GM19455 (cell line): ENCODE data around the gene PFKFB1.
"Not testable (repeated sequence)": the region's sequence is repeated elsewhere in the genome, so short reads cannot be mapped to it uniquely, and the experiment has no call there.

Experiments
- ATAC-seq: cut with Tn5 transposase; IDR thresholded peaks from one replicate; pipeline ENCODE4 v1.9.1; 2021; ENCODE audit not compliant: unreplicated experiment

The PFKFB1 gene

DNA sequence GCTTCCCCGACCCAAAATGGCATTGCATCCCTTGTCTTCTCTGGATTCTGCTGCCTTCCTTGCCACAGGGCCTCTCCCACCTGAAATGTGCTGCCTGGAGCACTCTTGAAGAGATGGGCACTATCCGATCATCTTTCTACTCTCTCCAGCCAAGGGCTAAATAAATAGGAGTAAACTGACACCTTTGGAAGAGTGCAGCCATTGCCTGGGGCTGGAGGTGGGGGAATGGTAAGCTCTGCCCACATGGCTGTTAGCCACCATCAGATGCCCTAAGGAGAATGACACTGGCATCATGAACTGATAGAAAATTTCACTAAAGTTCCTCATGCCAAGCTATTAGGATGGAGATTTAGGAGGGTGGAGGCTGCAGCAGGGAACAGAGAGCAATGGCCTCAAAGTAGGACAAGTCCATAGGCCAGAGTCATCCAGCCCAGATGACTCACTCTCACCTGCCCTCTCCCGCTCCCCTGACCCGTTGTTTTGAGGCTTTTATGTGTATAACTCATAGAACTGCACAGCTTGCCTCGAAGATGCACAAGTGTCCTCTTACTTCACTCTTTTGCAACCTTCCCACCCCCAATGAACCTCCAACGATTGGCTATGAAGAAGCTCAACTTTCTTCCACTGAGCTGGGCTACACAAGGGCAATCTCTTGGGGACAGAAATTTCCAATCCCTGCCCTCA, 822 bp upstream of the PFKFB1 start:
- ATAC-seq: no peak

DNA sequence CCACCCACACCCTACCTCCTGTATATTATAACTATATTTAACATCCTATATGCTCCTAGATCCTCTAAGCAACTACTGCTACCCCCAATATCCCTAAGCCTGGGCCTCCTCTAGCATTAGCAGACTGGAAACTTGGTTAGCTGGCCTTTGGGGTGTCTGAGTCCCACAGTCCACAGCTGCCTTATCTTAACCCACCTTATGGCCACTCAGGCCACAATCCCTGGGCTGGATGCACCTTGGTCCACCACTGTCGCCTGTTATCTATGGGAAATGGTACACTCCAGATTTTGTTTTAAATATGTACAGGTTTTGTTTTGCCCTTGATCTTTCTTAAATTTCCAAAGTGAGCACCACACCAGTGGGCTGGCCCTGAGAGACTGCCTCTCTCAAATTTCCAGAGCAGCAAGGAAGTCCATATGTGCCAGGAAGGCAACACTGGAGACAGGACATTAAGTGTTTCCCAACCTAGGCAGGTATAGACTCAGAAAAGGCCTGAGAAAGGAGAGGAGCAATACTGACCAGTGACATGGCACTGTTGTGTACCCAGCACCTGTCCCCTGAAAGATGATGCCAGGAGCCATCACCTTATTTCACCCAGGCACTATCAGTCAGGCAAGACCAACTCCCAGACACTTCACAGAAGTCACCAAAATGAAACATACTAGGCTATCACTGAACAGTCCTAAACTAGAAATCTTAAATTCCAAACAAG, 921 bp downstream of the PFKFB1 start:
- ATAC-seq: no peak

DNA sequence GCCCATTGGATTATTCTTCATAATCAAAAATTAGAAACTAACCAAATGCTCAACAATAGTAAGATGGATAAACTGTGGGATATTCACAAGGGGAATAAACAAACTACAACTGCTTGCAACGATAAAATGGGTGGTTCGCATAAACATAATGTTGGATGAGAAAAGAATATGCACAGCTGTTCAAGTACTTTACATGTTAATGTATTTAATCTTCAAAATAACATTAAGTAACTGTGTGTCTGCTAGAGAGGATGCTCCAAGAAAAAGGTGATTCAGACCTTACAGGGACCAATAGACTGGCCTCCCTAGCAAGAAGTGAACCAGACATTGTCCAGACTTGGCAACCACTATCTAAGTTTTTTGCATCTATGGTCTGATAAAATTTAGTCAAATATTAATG, 2.3 kb downstream of the PFKFB1 start:
- ATAC-seq: no peak

DNA sequence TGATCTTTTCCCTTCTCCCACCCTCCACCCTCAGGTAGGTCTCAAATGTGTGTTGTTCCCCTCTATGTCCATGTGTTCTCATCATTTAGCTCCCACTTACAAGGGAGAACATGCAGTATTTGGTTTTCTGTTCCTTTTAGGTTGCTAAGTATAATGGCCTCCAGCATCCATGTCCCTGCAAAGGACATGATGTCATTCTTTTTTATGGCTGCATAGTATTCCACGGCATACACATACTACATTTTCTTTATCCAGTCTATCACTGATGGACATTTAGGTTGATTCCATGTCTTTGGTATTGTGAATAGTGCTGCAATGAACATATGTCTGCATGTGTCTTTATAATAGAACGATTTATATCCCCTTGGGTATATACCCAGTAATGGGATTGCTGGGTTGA, 10.7 kb downstream of the PFKFB1 start:
- ATAC-seq: not testable (repeated sequence)

DNA sequence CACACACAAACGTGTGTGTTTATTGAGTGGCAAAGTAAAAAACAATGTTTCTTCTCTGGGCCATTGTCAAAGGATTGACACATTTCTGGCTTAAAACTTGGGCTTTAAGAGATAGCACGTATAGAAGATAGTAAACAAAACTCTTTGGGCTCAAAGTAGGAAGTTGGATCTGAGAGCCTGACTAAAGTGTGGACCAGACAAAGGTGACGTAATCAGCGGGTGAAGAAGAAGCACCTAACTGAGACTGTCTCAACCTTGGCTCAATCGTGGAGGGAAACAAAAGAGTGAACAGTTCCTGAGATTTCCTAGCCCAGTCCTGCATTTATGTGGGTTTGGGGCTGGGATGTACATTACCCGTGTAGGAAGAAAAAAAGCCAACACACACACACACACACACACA, 13.7 kb downstream of the PFKFB1 start:
- no peak for ATAC-seq

DNA sequence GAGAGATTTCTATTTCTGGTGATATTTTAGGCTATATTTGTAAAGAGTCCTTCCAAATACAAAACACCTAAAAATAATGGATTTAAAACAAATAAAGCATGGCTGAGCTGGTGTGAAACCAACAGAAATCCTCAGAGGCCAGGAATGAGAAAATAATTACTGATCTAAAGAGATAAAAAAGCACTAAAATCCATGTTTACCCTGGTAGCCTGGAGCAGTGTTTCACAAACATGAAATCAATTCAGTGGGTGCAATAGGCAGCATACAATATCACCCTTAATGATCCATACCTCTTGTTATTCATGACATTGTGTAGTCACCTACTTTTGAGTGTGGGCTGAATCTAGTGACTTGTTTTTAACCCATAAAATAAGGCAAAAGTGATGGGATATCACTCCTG, 14.6 kb downstream of the PFKFB1 start:
- ATAC-seq: no peak

DNA sequence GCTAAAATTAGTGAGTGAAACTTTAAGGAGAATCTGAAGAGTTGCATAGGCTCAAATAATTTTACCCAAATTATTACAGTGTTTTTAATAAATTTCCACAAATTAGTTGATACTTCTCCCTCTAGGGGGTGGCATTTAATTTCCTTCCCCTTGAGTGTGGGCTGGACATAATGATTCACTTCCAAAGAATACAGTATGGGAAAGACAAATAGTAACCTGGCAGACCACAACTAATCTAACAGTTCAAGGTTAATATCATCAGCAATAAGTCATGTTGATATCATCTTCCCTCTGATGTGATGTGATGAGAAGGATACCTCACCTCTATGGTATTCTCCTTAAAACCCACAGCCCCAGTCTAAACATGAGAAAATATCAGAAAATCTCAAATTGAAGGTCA, 15.5 kb downstream of the PFKFB1 start:
- ATAC-seq: no peak

DNA sequence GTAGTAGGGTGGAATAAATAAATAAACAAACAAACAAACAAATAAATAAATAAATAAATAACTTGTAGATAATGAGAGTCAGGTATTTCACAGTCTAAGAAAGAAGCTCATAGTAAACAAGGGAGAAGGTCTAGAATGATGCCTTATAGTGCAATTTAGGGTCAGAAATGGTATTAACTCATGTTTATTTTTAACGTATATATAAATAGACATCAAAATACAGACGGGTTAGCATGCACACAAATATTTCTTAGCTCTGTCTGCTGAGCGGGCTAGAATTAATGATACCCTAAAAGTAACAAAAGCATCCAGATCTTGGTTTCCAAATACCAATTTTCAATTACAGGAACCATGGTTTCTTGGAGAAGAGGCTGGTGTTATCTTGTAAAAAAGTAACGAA, 16.6 kb downstream of the PFKFB1 start:
- ATAC-seq: no peak

DNA sequence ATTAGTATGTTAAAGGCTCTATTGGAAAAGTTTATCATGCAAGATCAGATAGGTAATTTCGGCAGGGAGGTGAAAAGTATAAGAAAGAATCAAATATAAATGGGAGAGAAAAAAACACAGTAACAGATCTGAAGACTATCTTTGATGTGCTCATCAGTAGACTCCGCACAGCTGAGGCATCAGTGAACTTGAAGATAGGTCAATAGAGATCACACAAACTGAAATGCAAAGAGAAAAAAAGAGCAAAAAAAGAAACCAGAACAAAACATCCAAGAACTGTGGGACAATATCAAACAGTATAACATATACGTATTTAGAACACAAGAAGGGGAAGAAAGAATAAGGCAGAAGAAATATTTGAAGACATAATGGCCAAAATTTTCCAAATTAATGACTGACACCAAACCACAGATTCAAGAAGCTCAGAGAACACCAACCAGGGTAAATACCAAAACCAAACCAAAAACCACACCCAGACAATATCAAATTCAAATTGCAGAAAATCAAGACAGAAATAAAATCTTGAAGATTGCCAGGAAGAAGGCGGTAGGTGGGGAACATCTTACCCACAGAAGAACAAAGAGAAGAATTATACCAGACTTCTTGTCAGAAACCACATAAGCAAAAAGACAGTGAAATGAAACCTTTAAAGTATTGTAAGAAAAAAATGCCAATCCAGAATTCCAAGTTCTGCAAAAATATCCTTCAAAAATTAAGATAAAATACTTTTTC, 29.1 kb downstream of the PFKFB1 start:
- no peak for ATAC-seq

DNA sequence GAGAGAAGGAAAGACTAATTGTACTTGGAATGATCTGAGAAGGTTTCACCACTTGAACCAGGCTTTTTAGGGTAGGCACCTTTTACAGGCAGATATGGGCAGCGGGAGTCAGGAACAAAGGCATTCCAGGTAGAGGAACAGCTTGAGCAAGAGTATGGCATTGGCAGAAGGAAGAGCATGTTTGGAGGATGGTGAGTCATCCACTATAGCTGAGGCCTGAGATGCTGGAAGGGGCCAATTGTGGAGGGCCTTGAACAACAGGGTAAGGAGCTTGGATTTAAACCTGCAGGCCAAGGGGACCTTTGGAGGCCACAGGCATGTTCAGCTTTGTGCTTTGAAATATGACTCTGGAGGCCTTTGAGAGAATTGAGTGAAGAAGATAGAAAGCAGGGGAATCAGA, 32.2 kb downstream of the PFKFB1 start:
- ATAC-seq: no peak

DNA sequence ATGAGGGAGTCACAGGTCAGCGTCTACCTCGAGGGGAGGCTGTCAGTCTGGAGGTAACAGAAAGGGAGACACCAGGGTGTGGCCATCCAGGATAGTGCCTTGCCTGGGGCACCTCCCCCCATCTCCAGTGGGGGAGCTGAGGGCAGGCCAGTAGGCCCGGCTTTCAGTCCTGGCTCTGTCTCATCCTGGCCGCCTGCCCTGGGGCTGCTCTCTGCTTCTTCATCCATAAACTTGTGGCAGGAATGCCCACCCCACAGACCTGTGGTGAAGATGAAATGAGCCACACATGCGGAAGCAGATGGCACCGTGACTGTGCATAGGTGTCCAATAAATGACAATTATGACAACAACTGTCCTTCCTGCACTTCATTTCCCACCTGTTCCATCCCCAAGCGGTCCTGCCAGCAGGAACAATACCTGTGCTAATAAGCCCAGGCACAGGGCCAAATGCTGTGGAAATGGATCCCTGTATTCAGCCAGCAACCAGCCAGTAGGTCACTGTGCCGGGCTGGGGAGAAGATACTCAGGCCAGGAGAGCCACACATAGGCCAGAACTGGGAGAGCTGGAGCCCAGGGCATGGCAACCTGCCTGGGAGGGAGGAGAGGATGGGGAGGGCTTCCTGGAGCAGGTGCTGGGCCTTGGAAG, 43.1 kb downstream of the PFKFB1 start:
- ATAC-seq: no peak

DNA sequence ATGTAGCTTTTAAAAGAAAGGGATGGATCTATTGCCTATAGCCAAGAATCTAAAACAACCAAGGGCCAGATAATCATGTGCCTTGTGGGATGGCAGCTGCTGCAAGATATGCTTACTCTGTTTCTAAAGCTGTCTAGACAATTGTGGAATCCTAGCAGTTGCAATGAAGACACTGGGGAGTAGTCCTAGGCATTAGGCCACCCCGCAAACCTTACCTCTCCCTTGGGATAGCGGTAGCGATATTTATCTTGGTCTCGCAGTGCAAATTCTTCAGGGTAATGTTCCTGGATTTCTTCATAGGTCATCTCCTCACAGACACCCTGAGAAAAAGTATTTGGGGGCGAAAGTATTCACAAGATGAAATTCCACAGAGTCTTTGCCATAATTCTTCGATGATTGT, 48.8 kb downstream of the PFKFB1 start:
- no peak for ATAC-seq

DNA sequence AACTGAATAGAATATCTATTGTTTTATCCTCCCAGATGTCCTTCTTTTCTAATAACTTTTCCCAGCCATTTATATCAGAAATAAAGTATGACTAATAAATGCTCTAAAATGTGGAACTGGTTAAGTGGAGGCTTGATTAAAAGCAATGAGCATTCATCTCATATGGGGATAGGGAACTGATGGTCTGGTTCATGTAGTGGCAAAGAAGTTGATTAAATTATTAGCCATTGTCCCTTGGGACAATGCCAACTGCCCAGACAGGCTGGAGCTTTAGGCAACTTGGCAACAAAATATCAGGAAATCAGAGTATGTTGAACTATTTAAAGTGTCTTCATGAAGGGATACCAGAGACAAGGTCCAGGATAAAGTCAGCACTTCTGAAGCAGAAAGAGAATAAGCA, 49.2 kb downstream of the PFKFB1 start:
- ATAC-seq: no peak

DNA sequence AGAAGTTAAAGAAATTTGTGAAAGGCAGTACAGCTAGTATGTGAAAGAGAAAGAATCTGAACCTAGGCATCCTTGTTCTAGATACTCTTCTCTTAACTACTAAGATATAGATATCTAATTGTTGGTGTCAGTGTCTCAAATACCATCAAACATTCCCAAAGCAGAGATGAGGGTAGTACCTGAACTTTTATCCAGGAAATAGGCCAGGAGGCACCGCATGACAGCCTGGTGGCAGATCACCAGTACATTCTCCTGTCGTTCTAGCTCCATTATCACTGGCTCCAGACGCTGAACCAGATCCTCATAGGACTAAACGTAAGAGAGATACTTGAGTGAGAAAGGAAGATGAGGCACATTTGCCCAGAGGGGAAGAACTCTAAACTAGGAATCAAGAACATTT, 56.6 kb downstream of the PFKFB1 start:
- ATAC-seq: no peak

DNA sequence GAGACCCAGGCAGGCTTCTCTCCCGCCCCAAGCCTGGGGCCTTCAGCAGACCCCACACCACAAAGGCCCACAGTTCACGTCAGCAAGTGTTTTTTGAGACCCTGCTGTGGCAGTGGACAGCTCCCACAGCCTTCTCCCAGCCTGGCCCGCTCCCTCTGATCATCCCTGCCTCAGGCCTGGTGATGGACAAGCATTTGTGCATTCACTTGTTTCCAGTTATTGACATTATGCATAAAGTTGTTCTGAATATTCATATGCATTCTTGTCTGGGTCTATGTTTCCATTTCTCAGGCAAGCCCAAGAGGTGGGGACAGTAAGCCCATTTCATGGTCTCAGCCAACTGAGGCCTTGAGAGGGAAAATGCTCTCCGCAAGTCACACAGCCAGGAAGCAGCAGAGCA, 58.7 kb downstream of the PFKFB1 start:
- ATAC-seq: no peak

DNA sequence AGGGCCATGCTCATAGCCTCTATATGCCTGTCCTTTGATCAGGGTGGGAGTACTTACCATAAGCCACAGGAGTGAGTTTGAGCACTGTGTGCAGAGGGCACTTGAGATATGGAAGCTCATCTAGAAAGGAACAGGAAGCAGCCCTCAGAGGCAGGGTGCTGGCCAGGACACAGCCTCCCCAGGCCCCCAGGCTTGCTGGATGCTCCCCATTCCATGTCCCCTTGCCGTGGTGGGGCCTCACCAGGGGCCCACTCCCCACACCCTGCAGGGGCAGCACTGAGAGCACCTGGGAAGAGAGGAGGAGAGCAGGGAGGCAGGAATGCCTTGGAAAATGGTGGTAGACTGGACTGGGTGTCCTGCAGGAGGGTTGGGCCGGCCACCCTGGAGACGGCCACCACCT, 59.1 kb downstream of the PFKFB1 start:
- no peak for ATAC-seq

DNA sequence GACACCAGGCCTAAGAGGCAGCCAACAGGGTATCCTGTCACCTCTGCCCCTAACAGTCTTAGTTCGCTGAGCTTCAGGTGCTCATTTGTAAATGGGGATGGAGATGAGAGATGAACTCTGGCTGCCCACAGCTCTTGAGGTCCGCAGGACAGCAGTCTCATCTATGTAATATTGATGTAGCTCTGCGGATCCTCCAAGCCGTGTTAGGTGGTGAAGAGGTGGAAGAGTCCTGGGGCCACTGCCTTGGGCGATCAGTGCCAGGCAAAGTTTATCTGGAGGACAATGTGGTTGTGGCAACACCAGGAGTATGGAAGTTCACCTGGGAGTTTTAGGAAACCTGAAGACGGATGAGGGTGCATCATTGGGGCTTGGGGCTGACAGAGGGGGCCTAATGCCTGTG, 59.9 kb downstream of the PFKFB1 start:
- no peak for ATAC-seq

DNA sequence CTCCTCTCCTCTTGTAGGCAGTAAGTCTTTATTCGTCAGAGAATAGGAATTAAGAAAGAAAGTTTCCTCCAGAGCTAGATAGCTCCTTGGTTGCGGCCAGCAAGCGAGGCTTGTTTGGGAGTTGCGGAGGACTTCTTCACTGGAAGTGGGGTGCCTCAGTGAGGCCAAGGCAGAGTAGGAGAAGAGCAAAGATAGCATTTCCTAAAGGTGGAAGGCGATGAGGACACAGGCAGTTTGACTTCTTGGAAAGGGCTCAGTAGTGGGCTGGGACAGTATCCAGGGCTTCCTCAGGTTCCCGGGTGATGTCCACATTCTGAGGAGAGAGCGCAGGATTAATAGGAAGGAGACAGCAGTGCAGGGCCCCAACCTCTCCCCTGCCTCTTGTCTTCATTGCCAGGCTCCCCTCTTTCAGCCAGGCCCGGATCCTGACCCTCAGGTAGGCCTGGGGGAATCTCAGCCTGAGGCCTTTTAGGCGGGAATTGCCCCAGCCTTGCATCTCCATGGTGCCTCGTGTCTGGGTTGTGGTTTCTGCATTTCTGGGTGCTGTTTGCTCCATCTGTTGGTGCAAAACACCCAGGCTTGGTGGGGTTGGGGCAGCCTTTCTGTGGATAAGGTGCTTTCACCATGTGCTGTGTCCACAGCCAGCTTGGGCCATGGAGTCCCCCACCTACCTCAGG, 60.7 kb downstream of the PFKFB1 start:
- ATAC-seq: no peak

DNA sequence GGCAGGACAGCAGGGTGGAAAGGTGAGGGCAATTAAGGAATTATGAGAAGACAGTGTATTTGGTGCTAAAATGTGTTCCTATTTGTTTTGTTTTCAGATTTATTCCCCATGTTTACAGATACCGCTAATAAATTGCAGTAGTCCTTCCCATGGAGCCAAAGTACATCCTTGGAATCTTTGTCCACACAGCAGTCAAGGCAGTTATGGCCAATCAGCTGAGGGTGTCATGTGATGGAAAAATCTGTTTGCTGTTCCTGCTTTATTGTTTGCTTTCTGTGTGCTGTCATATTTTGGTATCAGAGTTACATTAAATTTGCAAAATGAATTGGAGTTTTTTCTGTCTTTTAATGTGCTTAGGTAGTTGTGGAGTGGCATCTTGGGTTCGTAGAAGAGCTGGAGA, 62.9 kb downstream of the PFKFB1 start:
- no peak for ATAC-seq

DNA sequence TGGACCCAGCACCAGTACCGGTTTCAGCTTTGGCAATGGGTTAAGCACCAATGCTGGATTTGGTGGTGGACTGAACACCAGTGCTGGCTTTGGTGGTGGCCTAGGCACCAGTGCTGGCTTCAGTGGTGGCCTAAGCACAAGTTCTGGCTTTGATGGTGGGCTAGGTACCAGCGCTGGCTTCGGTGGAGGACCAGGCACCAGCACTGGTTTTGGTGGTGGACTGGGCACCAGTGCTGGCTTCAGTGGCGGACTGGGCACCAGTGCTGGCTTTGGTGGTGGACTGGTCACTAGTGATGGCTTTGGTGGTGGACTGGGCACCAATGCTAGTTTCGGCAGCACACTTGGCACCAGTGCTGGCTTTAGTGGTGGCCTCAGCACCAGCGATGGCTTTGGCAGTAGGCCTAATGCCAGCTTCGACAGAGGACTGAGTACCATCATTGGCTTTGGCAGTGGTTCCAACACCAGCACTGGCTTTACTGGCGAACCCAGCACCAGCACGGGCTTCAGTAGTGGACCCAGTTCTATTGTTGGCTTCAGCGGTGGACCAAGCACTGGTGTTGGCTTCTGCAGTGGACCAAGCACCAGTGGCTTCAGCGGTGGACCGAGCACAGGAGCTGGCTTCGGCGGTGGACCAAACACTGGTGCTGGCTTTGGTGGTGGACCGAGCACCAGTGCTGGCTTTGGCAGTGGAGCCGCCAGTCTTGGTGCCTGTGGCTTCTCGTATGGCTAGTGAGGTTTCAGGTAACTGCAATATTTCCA, 63.5 kb downstream of the PFKFB1 start:
- no peak for ATAC-seq

DNA sequence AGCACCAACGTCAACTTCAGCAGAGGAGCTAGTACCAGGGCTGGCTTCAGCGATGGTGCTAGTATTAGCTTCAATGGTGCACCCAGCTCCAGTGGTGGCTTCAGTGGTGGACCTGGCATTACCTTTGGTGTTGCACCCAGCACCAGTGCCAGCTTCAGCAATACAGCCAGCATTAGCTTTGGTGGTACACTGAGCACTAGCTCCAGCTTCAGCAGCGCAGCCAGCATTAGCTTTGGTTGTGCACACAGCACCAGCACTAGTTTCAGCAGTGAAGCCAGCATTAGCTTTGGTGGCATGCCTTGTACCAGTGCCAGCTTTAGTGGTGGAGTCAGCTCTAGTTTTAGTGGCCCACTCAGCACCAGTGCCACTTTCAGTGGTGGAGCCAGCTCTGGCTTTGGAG, 65.1 kb downstream of the PFKFB1 start:
- ATAC-seq: no peak
